Stimulated activated CD8-positive, alpha-beta memory T cell treated with anti-CD3 and anti-CD28 coated beads, Interleukin-2, amount 100 ng/mL, for 48 hours (primary cell): ENCODE data around the gene AHDC1.
"Not testable (repeated sequence)": the region's sequence is repeated elsewhere in the genome, so short reads cannot be mapped to it uniquely, and the experiment has no call there.

Experiments
- DNase-seq, 2 donors: peaks; one replicate each; pipeline ENCODE4 v3.0.0-alpha.2; 2020; ENCODE audit warnings: low read depth in 2 of 2

AHDC1 gene

DNA sequence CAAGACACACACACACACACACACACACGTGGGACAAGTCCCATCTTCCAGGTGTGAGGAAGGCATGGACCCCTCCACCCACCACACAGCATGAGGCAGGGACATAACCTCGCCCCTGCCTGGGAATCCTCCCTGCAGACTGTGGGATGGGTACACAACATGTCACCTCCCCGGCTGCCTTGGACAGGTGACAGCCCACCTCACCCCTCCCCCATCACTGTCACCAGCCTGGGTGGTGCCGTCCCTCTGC is 40.7 kb downstream of the AHDC1 start:
- no peak for DNase-seq

DNA sequence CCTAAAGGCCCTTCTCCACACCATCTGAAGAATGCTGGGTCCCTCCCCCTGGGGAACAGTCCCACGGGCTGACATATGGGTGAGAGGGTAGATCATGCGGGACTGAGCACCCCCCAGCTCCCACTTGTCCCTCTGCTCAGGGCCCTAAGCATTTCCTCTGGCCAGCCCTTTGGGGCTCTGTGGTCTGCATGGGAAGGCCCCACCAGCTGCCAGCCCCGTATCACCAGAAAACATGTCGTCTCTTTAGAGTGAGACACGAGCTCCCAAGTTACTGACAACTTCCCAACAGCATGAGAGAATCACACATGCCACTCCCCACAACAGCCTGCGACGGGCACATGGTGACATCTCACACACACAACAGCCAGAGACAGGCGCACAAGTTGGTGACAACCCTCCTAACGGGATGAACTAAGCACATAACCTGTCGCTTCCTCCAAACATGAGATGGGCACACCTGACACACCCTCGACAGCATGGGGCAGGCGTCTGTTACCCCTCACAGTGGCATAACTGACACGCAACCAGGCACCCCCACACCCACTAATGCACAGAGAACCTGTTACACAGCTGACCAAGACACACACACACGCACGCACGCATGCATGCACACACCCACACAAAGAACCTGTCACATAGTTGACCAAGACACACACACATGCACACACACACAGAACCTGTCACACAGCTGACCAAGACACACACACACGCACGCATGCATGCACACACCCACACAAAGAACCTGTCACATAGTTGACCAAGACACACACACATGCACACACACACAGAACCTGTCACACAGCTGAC is 41.2 kb downstream of the AHDC1 start:
- no peak for DNase-seq

DNA sequence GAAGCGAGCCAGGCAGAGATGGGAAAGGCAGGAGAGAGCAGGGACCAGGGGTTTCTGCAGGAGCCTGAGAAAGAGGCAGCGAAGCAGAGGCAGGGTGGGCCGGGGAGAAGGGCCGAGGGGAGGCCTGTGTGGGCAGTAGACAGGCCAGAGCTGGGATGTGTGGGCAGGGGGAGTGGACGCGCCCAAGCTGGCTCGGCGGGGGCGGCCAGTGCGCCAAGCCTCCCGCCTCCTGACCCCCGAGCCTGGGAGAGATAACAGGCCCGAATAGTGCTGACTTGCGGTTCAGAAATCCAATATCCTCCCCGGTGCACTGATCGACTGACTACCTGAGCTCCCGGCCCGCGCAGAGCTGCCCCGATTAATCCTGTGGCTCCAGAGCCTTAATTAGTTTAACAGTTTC is 41.9 kb downstream of the AHDC1 start:
- DNase-seq: no peak

DNA sequence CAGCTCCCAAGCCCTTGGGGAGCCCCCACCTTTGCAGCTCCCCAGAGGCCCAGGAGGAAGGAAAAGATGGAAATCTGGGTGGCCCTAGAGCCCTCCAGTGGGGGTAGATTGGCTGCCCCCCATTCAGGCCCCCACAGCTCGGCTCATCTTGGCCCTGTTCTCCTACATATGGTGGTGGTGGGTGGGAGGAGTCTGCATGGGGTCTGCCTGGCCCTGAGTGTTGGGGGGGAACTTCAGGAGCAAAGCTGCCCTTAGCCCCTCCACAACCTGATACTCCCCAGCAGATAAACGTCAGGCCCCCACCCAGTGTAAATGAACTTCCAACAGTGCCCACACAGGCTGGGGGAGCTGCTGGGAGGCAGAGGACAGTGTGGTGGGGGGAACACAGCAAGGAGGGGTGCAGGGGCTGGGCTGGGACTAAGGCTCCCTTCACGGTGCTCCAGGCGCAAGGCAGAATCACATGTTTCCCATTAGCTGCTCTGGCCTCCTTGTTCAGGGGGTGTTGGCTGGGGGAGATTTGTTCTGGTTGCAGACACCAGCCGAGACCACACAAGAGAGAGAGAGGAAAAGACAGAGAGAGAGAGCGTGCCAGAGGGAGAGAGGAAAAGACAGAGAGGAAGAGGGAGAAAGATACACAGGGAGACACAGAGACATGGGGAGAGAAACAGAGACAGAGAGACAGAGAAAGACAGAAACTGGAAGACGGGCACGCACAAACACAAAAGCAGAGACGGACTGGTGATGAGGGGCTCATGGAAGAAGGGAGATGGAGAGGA is 42.6 kb downstream of the AHDC1 start:
- no peak for DNase-seq

DNA sequence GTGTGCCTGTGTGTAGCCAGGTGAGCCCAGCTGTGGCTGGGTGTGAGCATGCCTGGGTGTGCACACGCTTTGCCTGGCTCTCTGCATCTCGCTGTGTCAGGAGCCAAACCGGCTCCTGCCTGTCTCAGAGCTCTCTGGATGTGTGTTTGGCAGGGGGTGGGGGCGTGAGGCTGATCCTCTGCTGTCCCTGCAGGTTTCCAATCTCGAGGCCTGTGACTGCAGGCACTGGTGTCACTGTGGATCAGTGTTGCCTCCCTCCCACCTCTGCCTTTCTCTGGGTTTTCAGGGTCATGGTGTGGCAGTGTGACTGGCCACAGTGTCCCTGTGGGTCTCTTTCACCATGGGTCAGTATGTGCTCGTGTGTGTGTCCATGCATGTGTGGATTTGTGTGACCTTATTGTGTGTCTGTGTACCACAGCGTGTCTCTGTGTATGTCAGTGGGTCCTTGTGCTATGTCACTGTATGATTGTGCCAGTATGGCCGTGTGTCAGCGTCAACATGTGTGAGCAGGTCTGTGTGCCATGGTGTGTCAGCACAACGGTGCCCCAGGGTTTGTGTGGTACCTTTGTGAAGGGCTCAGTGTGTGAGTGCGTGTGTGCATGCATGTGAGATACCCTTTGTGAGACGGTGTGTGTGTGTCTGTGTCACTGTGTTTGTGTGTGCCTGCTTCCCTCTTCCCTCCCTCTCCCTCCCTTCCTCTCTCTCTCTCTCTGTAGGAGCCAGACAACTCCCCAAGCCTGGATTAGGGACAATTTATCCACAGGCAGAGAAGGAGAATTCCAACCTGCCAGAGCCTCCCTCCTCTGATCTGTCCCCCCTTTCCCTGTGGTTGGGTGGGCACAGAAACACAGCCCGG is 43.4 kb downstream of the AHDC1 start:
- no peak for DNase-seq

DNA sequence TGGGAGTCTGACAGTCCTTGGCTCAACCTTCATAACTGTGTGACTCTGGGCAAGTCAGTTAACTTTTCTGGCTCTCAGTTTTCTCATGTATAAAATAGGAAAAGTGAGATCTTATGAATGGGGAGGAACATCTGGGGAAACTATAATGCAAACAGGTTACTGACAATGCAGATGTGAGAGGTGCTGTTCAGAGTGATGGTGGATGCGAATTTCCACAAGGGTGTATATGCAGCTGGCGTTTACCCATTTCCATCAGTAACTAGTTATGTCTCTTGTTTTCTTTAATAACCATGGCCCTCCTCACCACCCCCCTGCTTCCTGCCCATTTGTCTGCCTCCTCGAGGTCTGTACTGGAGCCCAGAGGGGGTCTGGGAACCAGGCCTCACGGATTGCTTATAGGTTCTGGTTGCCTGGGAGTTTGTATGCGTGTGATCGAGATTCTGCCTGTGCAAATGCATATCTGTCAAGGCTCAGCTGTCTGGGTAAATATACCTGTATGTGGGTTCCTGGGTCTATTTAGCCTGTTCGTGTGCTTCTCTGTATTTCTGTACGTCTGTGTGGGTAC is 44.4 kb downstream of the AHDC1 start:
- no peak for DNase-seq

DNA sequence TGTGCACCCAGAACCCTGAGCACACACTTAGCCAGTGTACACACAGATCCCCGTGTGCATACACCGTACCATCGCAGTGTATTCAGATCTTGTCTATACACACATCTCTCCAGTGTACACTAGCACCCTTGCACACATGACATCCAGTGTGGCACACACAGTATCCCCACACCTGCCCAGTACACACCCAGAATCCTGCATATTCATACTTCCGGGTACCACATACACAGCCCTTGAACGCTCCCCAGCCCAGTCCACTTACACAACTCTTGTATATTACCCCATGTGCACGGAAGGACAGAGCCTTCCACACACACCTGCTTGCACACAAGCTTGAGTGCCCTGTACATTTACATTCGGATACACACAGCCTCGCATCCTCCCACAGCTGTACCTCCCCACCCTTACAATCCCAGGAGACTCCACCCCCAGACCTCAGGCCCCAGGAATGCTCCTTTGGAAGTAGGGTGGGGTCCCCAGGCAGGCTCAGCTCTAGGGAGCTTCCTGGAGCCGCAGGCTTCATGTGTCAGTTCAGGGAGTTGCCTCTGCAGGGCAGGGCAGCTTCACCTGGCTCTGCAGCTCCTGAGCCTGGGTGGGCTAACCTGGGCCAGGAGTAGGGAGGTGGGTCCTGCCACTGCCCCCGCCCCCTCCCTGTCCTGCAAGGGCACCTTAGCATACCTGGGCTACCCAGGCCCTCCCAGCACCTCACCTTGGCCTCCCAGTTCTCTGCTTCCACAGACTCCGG is 46.2 kb downstream of the AHDC1 start:
- DNase-seq: no peak

DNA sequence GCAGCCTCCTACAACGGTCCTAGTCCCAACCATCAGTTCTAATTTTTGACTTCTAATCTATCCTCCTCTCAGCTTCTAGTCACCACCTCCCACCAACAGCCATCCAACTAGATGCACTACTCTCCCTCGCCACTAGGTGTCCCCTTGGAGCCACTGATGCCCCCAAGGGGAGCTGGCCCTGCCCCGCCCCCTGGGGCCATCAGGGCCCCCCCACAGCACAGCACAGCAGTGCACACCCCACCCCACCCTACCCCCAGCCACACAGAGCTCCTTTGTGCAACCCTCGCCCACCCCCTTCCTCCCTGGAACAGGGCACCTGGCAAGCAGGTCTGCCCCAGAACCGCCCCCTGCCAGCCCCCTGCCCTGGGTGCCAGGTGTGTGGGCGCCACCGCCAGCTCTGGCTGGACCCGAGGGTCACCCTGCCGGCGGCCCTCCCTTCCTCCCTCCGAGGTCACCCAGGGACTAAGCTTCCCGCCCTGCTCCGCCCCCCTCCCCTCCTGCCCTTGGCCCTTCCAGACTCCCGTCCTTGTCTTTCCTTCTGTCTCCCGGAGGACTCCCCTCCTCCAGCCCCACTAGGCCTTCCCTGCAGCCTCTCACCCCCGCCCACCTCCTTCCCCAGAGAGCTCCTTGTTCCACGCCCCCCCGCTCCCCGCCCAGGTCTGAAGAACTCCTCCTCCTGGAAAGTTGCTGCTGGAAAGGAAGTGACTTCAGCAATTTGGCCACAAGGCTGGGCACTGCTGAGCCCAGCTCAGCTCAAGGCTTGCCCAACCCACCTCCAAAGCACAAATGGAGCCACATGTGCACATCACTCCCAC is 47.0 kb downstream of the AHDC1 start:
- peak; percentile 58 to 70 for DNase-seq

DNA sequence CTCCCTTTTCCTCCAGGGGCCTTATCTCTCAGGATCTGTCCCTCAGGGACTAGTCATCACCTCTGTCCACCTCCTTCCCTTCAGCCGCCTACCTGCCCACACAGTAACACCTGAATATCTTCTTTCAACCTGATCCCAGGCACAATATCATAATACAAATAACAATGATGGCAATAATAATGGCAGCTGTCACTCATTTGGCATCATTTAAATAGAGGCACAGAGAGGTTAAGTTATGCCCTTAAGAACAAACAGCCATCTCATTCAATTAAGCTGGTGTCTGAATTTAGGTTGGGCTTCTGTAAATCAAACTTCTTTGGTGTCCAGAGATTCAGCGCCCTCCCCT is 47.5 kb downstream of the AHDC1 start:
- no peak for DNase-seq

DNA sequence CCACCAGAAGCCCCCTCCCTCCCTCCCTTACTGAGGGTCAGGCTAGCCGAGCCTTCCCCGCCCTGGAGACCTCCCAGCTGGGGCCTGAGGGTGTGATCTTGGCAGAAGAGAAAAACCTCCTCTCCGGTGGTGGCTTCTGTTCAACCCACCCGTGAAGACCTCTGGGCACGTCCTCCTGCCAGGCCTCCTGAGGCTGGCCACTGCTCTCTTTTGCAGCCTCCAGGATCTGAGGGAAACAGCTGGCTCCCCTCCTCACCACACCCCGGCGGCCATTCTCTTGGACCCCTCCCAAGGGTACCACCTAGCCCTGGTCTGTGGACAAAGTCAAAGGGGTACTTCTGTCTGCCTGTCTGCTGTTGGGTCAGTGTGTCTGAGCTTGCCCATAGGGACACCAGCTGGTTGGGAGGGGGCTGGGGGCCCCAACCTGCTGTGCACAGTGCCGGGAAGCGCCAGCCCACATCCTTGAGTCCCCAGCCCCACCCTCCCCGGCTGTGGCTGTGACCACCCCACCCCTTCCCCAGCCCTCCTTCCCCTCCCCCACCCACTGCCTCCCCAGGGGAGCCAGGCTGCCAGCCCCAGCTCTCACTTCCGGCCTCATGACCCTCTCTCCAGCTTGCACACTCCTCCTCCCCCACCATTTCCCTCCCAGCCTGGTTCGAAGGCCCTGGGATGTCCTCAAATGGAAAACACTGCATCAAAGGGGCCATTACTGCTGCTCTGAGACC is 48.1 kb downstream of the AHDC1 start:
- DNase-seq: no peak

DNA sequence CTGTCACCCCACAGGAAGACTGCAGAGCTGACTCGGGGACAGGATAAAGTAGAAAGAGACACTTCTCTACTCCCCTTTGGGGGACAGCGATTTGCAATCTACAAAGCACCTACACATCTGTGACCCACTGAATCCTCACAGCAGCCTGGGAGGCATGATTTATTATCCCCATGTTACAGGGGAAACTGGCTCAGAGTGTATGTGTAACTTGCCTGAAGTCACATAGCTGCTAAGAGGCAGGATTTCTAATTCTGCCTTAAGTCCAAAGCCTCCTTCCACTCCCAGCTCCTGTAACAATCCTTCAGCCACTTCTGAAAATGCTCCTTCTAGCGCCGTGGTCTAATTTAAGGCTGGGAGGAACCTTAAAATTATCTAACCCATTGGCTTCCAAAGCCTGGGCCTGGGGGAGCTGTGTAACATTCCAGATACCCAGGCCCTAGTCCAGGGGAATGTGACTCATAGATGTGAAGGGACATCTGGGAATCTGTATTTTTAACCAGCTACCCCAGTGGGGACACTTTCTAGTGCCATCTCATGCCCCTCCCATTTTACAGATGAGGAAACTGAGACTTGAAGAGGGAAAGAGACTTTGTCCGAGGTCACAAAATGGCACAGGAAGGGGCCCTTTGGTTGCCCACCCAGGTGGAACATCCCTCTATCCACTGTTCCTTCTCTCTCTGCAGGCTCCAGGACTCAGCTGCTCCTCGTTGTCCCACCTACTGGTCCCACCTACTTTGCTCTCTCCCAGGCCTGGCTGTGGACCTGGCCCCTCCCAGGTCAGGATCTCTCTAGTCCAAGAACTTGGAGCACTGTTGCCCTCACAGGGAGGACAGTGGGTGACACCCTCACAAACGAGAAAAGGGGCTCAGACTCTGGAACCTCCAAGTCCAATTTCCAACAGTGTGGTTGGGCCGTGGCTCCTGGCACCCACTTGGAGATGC is 48.9 kb downstream of the AHDC1 start:
- DNase-seq: no peak

DNA sequence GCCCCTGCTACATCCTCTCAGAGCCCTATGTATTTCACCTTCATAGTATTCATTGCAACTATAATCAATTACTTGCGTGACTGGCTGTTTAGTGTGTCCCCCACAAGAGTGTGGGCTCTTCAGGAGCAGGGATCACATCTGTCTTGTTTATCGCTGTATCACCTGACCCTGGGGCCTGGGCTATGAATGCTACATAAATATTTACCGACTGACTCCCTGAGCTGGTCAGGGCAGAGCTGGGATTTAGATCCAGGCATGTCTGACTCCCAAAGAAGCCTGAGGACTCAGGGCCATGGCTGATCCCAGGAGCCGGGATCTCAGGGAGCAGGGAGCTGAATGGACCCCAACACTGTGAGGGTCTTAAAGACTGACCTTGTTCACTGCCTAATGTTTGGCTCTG is 49.7 kb downstream of the AHDC1 start:
- no peak for DNase-seq

DNA sequence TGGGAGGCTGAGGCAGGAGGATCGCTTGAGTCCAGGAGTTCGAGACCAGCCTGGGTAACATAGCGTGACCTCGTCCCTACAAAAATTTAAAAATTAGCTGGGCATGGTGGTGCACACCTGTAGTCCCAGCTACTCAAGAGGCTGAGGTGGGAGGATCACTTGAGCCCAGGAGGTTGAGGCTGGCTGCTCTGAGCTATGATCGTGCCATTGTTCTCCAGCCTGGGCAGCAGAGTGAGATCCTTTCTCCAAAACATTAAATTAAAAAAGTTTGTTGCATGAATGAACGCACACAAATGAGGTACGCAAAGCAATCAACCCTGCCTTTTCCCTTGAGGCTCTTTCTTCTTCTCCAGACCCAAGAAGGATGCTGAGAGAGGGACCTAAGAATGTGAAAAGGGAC is 50.1 kb downstream of the AHDC1 start:
- DNase-seq: not testable (repeated sequence)

DNA sequence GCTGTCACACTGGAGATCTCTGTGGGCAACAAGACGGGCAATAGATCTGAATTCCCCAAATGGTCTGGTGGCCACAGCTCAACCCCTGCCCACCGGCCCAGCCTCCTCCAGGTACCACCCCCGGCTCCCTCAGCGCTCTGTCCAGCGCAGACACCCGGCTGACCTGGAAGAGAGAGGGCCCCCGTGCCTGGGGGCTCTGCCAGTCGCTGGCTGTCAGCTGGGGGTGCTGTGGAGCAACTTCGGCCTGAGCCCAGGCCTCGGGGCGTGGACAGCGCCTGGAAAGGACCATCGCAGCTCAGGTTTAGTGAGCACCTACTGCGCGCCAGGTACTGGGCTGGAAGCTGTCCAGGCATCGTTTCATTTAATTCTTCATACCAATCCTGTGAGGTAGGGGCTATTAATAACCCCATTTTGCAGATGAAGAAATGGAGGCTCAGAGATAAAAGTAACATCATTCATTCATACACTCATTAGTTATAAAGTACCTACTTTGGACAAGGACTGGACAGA is 51.0 kb downstream of the AHDC1 start:
- no peak for DNase-seq

DNA sequence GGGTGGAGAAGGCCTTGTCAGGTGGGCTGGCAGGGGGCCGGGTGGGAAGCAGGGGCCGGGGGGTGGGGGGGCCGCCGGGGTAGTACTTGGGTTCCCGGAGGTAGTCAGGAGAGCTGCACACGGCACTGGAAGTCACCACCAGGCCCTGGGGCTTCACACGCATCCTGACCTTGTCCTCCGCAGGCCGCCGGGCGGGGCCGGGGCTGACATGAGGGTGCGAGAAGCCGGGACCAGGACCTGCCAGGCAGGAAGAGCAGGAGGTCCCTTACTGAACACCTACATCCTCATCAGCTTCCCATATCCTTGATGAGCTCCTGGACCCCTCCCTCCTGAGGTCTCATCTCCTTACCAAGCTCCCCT is 52.0 kb downstream of the AHDC1 start:
- no peak for DNase-seq

DNA sequence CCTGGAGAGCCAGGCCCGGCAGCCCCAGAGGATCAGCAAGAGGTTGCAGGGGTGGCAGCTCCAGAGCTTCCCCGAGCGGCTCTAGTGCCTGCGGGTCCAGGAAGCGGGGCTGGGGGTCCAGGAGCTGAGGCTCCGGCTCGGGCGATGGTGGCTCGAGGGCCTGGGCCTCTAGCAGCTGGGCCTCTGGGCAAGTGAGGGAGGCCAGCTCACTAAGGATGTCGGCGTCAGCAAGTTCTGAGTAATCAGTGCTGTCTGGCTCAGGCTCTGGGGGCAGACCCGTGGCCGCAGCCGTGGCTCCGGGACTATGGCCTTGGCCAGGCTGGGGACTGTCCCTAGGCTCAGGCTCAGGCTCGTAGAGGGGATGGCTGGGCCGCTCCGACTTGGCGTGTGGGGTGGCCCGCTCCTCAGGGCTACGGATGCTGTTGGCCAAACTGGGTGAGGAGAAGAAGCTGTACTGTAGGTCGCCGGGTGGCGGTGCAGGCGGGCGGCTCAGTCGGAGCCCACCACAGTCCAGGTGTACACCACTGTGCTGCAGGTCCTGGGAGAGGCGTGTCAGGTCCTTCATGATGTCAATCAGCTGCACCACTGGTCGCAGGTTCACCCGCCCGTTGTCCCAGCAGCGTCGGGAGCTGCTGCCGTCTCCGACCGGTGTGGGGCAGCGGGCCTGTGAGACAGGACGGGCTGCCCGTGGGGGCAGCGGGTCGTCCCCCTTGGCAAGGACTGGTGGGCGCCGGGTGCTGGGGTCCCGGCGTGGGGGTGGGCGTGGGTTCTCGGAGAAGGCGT is 52.6 kb downstream of the AHDC1 start:
- DNase-seq: no peak

DNA sequence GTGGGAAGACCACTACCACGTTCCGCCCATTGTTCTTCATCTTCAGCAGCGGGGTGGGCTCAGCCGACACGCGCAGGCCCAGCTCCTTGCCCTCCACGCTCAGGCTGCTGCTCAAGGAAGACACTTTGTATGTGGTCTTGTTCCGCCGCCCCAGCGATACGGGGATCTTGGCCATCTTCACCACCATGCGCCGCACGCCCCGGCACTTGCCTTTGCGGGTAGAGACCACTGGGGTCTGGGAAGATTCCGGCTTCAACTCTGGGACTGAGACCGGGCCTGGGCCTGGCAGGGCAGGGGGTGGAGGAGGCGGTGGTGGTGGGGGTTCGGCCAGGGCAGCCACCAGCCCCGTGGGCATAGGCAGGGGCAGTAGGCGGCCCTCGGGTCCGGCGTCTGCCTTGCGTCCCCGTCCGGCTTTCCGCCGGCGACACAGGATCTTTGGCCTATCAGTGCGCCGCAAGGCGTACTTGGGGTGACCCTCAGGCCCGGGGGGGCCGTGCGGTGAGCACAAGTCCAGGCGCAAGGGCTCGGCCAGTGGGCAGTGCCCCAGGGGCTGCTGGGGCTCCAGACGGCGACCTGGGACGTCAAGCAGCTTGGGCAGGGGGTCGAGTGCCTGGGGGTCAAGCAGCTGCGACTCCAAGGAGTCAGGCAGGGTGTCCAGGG is 53.3 kb downstream of the AHDC1 start:
- no peak for DNase-seq
